Measurements from ENCODE around the gene SLIT3. TPM values are rescaled to one million over a fixed set of nuclear protein-coding genes. Genes with fewer than 3 reads are reported as not detected.

SLIT3 gene
- total RNA-seq, 1 donor from 2014 or later, result 0.22 TPM

DNA sequence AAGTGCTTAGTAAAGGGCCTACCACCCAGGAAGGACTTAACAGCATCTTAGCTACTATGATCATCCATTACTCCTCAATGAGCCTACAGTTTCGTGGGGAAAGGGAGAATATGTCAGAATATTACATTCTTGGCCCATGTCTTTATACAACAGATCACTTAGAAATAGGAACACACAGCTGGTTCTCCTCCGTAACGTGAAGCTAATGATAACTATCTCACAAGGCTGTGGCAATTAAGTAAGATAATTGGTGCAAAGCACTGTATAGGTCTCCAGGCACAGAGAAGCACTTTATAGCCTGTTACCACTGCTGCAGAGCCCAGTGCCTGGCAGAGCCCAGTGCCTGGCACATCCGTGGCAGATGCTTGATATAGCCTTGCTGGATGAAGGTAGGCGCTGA lies 347.6 kb downstream of the SLIT3 start:
- no peak overlapping the region for H3K27ac ChIP-seq
- H3K4me1 ChIP-seq, result no peaks in the 10 kb centered on the region
- H3K36me3 ChIP-seq, result no peaks in the 10 kb centered on the region
- Mint-ChIP-seq H3K27ac (no peak overlapping the region), H3K9me3 (no peaks in the 10 kb centered on the region), H3K4me1 (no peaks in the 10 kb centered on the region), H3K36me3 (no peaks in the 10 kb centered on the region), H3K27me3 (ENCODE audit: insufficient read depth, low read depth) (peaks cover 11% of the 10 kb centered on the region), H3K4me3 (no peak overlapping the region)
- H4K20me1 ChIP-seq (ENCODE audit: low read depth), result no peaks in the 10 kb centered on the region
- no peak for DNase-seq (ENCODE audit: low spot score)
- H3K4me3 ChIP-seq, result no peak overlapping the region
- H3K4me2 ChIP-seq, result no peak overlapping the region
- no peaks in the 10 kb centered on the region for H3F3A ChIP-seq (ENCODE audit: low read depth)
- H3K79me2 ChIP-seq (ENCODE audit: low read depth), result no peaks in the 10 kb centered on the region
- no peaks in the 10 kb centered on the region for H3K9me3 ChIP-seq (ENCODE audit: low read depth)
- H3K9ac ChIP-seq, result no peak overlapping the region
- H2AFZ ChIP-seq (replicated peaks), result no peak overlapping the region
- H3K27me3 ChIP-seq, result no peaks in the 10 kb centered on the region
- TF ChIP-seq EZH2phosphoT487 (IDR thresholded peaks at IDR 0.05) (no peak), EZH2 (IDR thresholded peaks at IDR 0.05) (no peak)
- TF ChIP-seq, protein P1, sequence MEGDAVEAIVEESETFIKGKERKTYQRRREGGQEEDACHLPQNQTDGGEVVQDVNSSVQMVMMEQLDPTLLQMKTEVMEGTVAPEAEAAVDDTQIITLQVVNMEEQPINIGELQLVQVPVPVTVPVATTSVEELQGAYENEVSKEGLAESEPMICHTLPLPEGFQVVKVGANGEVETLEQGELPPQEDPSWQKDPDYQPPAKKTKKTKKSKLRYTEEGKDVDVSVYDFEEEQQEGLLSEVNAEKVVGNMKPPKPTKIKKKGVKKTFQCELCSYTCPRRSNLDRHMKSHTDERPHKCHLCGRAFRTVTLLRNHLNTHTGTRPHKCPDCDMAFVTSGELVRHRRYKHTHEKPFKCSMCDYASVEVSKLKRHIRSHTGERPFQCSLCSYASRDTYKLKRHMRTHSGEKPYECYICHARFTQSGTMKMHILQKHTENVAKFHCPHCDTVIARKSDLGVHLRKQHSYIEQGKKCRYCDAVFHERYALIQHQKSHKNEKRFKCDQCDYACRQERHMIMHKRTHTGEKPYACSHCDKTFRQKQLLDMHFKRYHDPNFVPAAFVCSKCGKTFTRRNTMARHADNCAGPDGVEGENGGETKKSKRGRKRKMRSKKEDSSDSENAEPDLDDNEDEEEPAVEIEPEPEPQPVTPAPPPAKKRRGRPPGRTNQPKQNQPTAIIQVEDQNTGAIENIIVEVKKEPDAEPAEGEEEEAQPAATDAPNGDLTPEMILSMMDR (IDR thresholded peaks at IDR 0.05), result no peak

DNA sequence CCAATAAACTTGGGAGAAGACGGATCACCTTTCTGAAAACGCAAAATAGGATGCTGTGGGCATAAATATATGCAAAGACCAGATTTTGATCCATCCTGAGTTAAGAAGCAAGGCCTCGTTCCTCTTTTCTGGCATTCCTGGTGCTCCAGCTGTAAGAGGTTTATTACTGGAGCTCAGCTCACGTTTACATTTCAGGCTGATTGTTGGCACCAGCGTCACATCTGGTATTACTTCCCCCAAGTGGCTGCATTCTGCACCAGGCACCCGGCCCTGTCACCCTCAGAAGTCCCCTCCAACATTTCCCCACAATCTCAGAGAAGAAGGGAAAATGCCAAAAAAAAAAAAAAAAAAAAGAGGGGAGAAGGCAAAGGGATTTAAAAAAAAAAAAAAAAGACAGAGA lies 348.7 kb downstream of the SLIT3 start:
- no peaks in the 10 kb centered on the region for H4K20me1 ChIP-seq (ENCODE audit: low read depth)
- H2AFZ ChIP-seq (replicated peaks), result no peak overlapping the region
- H3K9me3 ChIP-seq (ENCODE audit: low read depth), result no peaks in the 10 kb centered on the region
- Mint-ChIP-seq H3K27ac (no peak overlapping the region), H3K4me3 (no peak overlapping the region), H3K27me3 (ENCODE audit: insufficient read depth, low read depth) (peaks cover 11% of the 10 kb centered on the region), H3K4me1 (no peaks in the 10 kb centered on the region), H3K9me3 (no peaks in the 10 kb centered on the region), H3K36me3 (no peaks in the 10 kb centered on the region)
- H3K4me1 ChIP-seq, result no peaks in the 10 kb centered on the region
- no peaks in the 10 kb centered on the region for H3K36me3 ChIP-seq
- no peak overlapping the region for H3K4me3 ChIP-seq
- H3K27me3 ChIP-seq, result no peaks in the 10 kb centered on the region
- DNase-seq (ENCODE audit: low spot score), result no peak
- H3K79me2 ChIP-seq (ENCODE audit: low read depth), result no peaks in the 10 kb centered on the region
- TF ChIP-seq, protein P1 (IDR thresholded peaks at IDR 0.05), result no peak
- no peak for TF ChIP-seq EZH2phosphoT487 (IDR thresholded peaks at IDR 0.05)
- TF ChIP-seq EZH2 (IDR thresholded peaks at IDR 0.05), result no peak
- no peak overlapping the region for H3K27ac ChIP-seq
- H3F3A ChIP-seq (ENCODE audit: low read depth), result no peaks in the 10 kb centered on the region
- H3K9ac ChIP-seq, result no peak overlapping the region
- no peak overlapping the region for H3K4me2 ChIP-seq

DNA sequence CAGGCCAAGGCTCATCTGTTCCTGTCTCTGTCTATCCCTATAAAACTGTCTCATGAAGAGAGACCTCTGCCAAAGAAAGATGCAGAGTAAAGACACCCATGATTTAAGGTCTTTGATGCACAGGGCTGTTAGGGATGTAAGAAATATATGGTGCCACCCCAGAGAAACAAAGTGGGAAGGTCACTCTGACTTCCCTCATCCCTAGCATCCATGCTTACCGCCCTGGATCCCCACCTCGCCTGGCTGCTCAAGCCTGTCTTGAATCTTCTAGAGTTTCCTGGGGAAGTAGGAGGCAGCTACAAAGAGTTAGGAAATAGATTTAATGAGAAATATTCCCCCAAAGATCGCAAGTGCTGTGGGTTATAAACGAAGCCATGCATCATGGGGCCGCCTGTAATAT lies 349.2 kb downstream of the SLIT3 start:
- no peaks in the 10 kb centered on the region for H4K20me1 ChIP-seq (ENCODE audit: low read depth)
- Mint-ChIP-seq H3K36me3 (no peaks in the 10 kb centered on the region), H3K4me1 (peaks cover 2% of the 10 kb centered on the region), H3K4me3 (no peak overlapping the region), H3K9me3 (no peaks in the 10 kb centered on the region), H3K27ac (no peak overlapping the region), H3K27me3 (ENCODE audit: insufficient read depth, low read depth) (peaks cover 11% of the 10 kb centered on the region)
- no peaks in the 10 kb centered on the region for H3K9me3 ChIP-seq (ENCODE audit: low read depth)
- no peak overlapping the region for H3K4me3 ChIP-seq
- no peak for DNase-seq (ENCODE audit: low spot score)
- H3K79me2 ChIP-seq (ENCODE audit: low read depth), result no peaks in the 10 kb centered on the region
- H3K27ac ChIP-seq, result no peak overlapping the region
- TF ChIP-seq EZH2 (IDR thresholded peaks at IDR 0.05) (no peak), EZH2phosphoT487 (IDR thresholded peaks at IDR 0.05) (no peak)
- TF ChIP-seq, protein P1 (IDR thresholded peaks at IDR 0.05), result no peak
- no peak overlapping the region for H2AFZ ChIP-seq (replicated peaks)
- no peaks in the 10 kb centered on the region for H3K4me1 ChIP-seq
- no peak overlapping the region for H3K9ac ChIP-seq
- no peak overlapping the region for H3K4me2 ChIP-seq
- H3K36me3 ChIP-seq, result no peaks in the 10 kb centered on the region
- H3K27me3 ChIP-seq, result peaks cover 4% of the 10 kb centered on the region
- H3F3A ChIP-seq (ENCODE audit: low read depth), result no peaks in the 10 kb centered on the region
